Measurements from ENCODE around the gene ACTL7A. TPM values are rescaled to one million over a fixed set of nuclear protein-coding genes. Genes with fewer than 3 reads are reported as not detected.

Gene ACTL7A
- total RNA-seq, 5 donors from 2014 or later (not counting 1 experiment from before 2014, with no cell fraction given) = not detected

DNA sequence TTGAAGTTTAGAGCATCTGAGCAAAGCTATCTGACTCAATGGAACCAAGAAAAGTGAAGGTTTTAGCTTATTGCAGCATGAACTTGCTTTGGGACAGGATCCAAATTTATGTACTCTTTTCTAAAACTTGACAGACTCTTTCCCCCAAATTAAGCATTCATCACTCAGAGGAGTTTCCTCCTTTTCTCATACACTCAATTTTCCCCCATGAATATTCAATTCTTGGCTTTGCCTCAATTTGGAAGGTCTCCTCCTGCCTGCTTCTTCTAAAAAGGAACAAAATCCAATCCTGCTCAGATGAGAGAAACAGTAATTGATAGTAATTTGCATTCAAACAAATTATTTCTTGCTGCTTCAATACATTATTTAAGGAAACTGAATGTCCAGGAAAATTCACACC, 5.0 kb downstream of the ACTL7A start:
- no peak overlapping the region for H3K4me3 Mint-ChIP-seq
- H3K4me1 Mint-ChIP-seq = no peaks in the 10 kb centered on the region
- no peaks in the 10 kb centered on the region for H3K9me3 Mint-ChIP-seq
- Histone ChIP-seq H3K4me3 (ENCODE audit: control insufficient read depth in 1 of 2, extremely low read depth in 1 of 2, low read length in 1 of 2) (no peak overlapping the region), H3K9me3 (no peaks in the 10 kb centered on the region), H3K4me1 (ENCODE audit: control insufficient read depth in 1 of 2, extremely low read depth in 1 of 2, insufficient read depth in 2 of 2, low read length in 2 of 2) (no peaks in the 10 kb centered on the region), H3K27me3 (replicated peaks in 1 of 2; ENCODE audit: control insufficient read depth in 2 of 2, extremely low read depth in 1 of 2, insufficient read depth in 2 of 2, low read length in 1 of 2) (no peaks in the 10 kb centered on the region), H3K36me3 (ENCODE audit: control insufficient read depth in 2 of 2, extremely low read depth in 1 of 2, insufficient read depth in 1 of 2, low read length in 1 of 2) (peaks cover 4 to 14% of the 10 kb centered on the region in 2 donors), H3K27ac (ENCODE audit: low read length) (no peak overlapping the region)
- CTCF ChIA-PET = no interaction called here
- POLR2A ChIA-PET = no interaction called here
- H3K27me3 Mint-ChIP-seq = no peaks in the 10 kb centered on the region
- H3K36me3 Mint-ChIP-seq = peaks cover 44% of the 10 kb centered on the region
- H3K27ac Mint-ChIP-seq = no peak overlapping the region
- no peak for DNase-seq
- no peak for ATAC-seq (replicated peaks in 1 of 4)

DNA sequence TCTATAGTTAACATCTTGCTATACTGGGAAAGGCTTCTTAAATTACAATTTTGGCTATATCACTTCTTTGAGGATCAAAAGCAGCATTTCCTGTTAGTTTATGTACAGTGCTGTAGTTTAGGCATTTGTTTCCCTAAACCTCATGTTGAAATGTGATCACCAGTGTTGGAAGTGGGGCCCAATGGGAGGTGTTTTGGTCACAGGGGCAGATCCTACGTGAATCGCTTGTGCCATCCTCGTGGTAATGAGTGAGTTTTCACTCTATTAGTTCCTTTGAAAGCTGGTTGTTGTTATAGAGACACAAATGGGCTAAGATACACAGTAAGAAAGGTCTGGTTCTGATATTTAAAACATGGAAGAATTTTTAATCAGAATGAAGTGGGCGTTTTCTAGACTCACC, 5.8 kb downstream of the ACTL7A start:
- H3K4me1 ChIP-seq (ENCODE audit: control insufficient read depth in 1 of 2, extremely low read depth in 1 of 2, insufficient read depth in 2 of 2, low read length in 2 of 2) = no peaks in the 10 kb centered on the region
- Mint-ChIP-seq H3K9me3 (no peaks in the 10 kb centered on the region), H3K4me1 (no peaks in the 10 kb centered on the region), H3K36me3 (peaks cover 49% of the 10 kb centered on the region), H3K27me3 (no peaks in the 10 kb centered on the region), H3K27ac (no peak overlapping the region), H3K4me3 (no peak overlapping the region)
- H3K4me3 ChIP-seq (ENCODE audit: control insufficient read depth in 1 of 2, extremely low read depth in 1 of 2, low read length in 1 of 2) = no peak overlapping the region
- WGBS (ENCODE audit: insufficient coverage) = 96% methylated on average over 3 of the region's 4 CpGs
- H3K36me3 ChIP-seq (ENCODE audit: control insufficient read depth in 2 of 2, extremely low read depth in 1 of 2, insufficient read depth in 1 of 2, low read length in 1 of 2) = peaks cover 4 to 14% of the 10 kb centered on the region in 2 donors
- ATAC-seq (replicated peaks in 1 of 4) (no peak), DNase-seq (no peak)
- H3K9me3 ChIP-seq = no peaks in the 10 kb centered on the region
- POLR2A ChIA-PET = no interaction called here
- CTCF ChIA-PET = no interaction called here
- no peak overlapping the region for H3K27ac ChIP-seq (ENCODE audit: low read length)
- H3K27me3 ChIP-seq (replicated peaks in 1 of 2; ENCODE audit: control insufficient read depth in 2 of 2, extremely low read depth in 1 of 2, insufficient read depth in 2 of 2, low read length in 1 of 2) = no peaks in the 10 kb centered on the region

DNA sequence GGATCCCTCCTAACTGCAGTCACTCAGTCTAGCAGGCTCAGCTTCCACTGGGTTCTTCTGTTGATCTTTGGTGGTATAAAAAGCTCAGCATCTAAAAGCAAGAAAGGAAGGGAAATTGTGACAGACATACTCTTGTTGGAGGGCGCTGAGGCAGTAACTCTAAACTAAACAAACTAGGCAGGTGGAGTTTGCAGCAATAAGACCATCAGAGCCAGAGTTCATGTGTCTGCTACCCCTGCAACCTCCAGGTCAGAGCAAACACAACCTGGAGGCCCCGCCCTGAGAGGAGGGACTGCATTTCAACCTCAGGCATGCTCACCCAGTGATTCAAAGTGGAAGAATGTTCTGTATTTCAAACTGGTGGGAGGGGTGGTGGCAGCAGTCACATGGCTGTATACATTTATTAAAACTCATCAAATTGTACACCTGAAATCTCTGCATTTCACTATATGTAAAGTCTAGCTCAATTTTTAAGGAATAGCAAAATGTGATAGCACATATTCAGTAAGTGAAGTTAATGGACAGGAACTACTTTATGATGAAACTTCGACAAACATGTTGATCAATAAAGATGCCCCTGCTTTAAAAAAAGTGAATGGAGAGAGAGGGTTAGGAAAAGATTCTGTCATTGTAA, 7.1 kb downstream of the ACTL7A start:
- H3K27me3 ChIP-seq (replicated peaks in 1 of 2; ENCODE audit: control insufficient read depth in 2 of 2, extremely low read depth in 1 of 2, insufficient read depth in 2 of 2, low read length in 1 of 2) = no peaks in the 10 kb centered on the region
- CTCF ChIA-PET = no interaction called here
- H3K9me3 ChIP-seq = no peaks in the 10 kb centered on the region
- WGBS (ENCODE audit: insufficient coverage) = no CpG with 5 or more reads among the region's 3 CpGs
- no peak overlapping the region for H3K4me3 Mint-ChIP-seq
- no peaks in the 10 kb centered on the region for H3K27me3 Mint-ChIP-seq
- no peak overlapping the region for H3K4me3 ChIP-seq (ENCODE audit: control insufficient read depth in 1 of 2, extremely low read depth in 1 of 2, low read length in 1 of 2)
- no peaks in the 10 kb centered on the region for H3K9me3 Mint-ChIP-seq
- no peaks in the 10 kb centered on the region for H3K4me1 Mint-ChIP-seq
- peaks cover 61% of the 10 kb centered on the region for H3K36me3 Mint-ChIP-seq
- H3K27ac ChIP-seq (ENCODE audit: low read length) = no peak overlapping the region
- H3K27ac Mint-ChIP-seq = no peak overlapping the region
- DNase-seq (no peak), ATAC-seq (replicated peaks in 1 of 4) (no peak)
- POLR2A ChIA-PET = no interaction called here
- peaks cover 10 to 25% of the 10 kb centered on the region in 2 donors for H3K36me3 ChIP-seq (ENCODE audit: control insufficient read depth in 2 of 2, extremely low read depth in 1 of 2, insufficient read depth in 1 of 2, low read length in 1 of 2)
- H3K4me1 ChIP-seq (ENCODE audit: control insufficient read depth in 1 of 2, extremely low read depth in 1 of 2, insufficient read depth in 2 of 2, low read length in 2 of 2) = no peaks in the 10 kb centered on the region

DNA sequence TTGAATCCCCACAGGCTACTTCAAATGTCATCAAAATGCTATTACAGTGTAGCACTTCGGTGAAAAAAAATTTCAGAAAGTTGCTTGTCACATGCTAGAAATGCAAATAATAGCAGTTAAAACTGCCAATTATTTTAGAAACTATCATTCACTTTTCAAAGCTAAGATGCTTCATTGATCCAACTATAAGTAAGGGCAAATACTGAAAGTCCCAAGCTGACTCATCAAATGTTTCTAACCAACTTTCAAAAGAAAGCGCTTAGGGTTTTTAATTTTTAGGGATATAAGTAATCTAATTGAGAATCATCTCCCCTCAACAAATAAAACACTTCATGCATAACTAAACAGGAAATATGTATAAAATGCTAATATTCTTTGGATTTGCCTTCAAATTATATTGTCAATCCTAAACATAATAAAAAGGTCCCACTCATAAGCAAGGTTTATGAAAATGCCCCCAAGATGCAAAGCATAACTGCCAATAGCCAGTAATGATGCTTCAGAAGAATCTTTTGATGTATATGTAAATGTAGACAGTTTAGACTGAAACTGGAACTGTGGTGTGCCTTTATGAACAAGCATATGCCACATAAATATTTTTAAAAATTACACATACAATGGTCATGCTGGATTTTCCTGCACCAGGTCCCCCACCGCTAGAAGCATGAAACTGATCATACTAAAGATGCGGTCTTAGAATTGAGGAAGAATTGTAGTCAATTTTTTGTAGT, 12.2 kb downstream of the ACTL7A start:
- CTCF ChIA-PET = no interaction called here
- POLR2A ChIA-PET = interaction anchor here in 1 of 2 donors (0.9 kb wide), 1 partner anchor 137 kb away, joined by 3 read pairs; no protein-coding TSS in a partner anchor
- H3K36me3 ChIP-seq (ENCODE audit: control insufficient read depth in 2 of 2, extremely low read depth in 1 of 2, insufficient read depth in 1 of 2, low read length in 1 of 2) = peaks cover 10 to 66% of the 10 kb centered on the region in 2 donors

DNA sequence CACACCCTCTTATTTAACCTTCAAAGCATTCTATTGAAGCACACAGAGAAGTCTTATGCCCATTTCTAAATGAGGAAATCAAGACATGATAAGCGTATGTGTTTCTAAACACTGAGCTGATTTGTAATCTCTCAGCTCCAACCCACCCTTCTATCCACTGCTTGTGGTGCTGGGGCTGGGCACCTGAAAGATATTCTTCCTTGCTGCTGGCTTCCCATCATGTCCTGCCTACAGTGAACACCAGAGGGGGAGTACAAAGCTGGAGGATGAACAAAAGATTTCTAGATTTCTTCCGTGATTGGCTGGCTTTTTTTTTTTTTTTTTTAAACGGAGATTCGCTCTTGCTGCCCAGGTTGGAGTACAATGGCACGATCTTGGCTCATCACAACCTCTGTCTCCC, 14.4 kb downstream of the ACTL7A start:
- no peaks in the 10 kb centered on the region for H3K27me3 ChIP-seq (replicated peaks in 1 of 2; ENCODE audit: control insufficient read depth in 2 of 2, extremely low read depth in 1 of 2, insufficient read depth in 2 of 2, low read length in 1 of 2)
- Mint-ChIP-seq H3K27ac (no peak overlapping the region), H3K9me3 (no peaks in the 10 kb centered on the region), H3K36me3 (peaks cover 87% of the 10 kb centered on the region), H3K27me3 (no peaks in the 10 kb centered on the region), H3K4me1 (no peaks in the 10 kb centered on the region), H3K4me3 (no peak overlapping the region)
- POLR2A ChIA-PET = no interaction called here
- WGBS (ENCODE audit: insufficient coverage) = 100% methylated on average over 1 of the region's 5 CpGs
- peaks cover 5 to 80% of the 10 kb centered on the region in 2 donors for H3K36me3 ChIP-seq (ENCODE audit: control insufficient read depth in 2 of 2, extremely low read depth in 1 of 2, insufficient read depth in 1 of 2, low read length in 1 of 2)
- no peak overlapping the region for H3K4me3 ChIP-seq (ENCODE audit: control insufficient read depth in 1 of 2, extremely low read depth in 1 of 2, low read length in 1 of 2)
- H3K9me3 ChIP-seq = no peaks in the 10 kb centered on the region
- ATAC-seq (replicated peaks in 1 of 4) = no peak
- no peak for DNase-seq
- CTCF ChIA-PET = interaction anchor here (0.7 to 0.9 kb wide), 2 partner anchors 172 to 1004 kb away, joined by 3 to 4 read pairs; no protein-coding TSS in a partner anchor
- no peak overlapping the region for H3K27ac ChIP-seq (ENCODE audit: low read length)
- no peaks in the 10 kb centered on the region for H3K4me1 ChIP-seq (ENCODE audit: control insufficient read depth in 1 of 2, extremely low read depth in 1 of 2, insufficient read depth in 2 of 2, low read length in 2 of 2)

More for the DNA sequence above, 12.2 kb downstream of the ACTL7A start:
- WGBS (ENCODE audit: insufficient coverage) = no CpG with 5 or more reads among the region's 4 CpGs
- Histone ChIP-seq H3K4me1 (ENCODE audit: control insufficient read depth in 1 of 2, extremely low read depth in 1 of 2, insufficient read depth in 2 of 2, low read length in 2 of 2) (no peaks in the 10 kb centered on the region), H3K4me3 (ENCODE audit: control insufficient read depth in 1 of 2, extremely low read depth in 1 of 2, low read length in 1 of 2) (no peak overlapping the region), H3K9me3 (no peaks in the 10 kb centered on the region), H3K27ac (ENCODE audit: low read length) (no peak overlapping the region), H3K27me3 (replicated peaks in 1 of 2; ENCODE audit: control insufficient read depth in 2 of 2, extremely low read depth in 1 of 2, insufficient read depth in 2 of 2, low read length in 1 of 2) (no peaks in the 10 kb centered on the region)
- H3K27ac Mint-ChIP-seq = no peak overlapping the region
- no peaks in the 10 kb centered on the region for H3K4me1 Mint-ChIP-seq
- H3K9me3 Mint-ChIP-seq = no peaks in the 10 kb centered on the region
- peaks cover 84% of the 10 kb centered on the region for H3K36me3 Mint-ChIP-seq
- ATAC-seq (replicated peaks in 1 of 4) (no peak), DNase-seq (no peak)
- no peak overlapping the region for H3K4me3 Mint-ChIP-seq
- no peaks in the 10 kb centered on the region for H3K27me3 Mint-ChIP-seq

DNA sequence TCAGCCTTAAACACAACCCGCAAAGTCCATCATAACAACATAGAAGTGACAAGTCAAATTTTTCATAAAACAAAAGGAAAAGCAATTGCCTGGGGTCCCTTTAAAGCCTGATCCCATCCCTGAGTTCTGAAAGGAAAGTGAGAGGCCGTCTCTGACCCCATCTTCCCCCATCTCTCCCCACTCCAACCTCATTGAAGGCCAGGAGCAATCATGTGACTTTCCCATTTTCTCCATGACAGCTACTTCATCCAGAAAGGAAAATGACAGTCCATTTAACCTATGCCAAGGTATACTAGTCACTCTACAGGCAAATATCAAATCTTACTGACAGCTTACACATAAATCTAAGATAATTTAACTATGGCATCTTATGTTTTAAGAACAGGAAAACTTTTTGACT, 15.5 kb downstream of the ACTL7A start:
- H3K4me1 Mint-ChIP-seq = no peaks in the 10 kb centered on the region
- no peak for ATAC-seq (replicated peaks in 1 of 4)
- H3K36me3 ChIP-seq (ENCODE audit: control insufficient read depth in 2 of 2, extremely low read depth in 1 of 2, insufficient read depth in 1 of 2, low read length in 1 of 2) = peaks cover 5 to 83% of the 10 kb centered on the region in 2 donors
- H3K27ac ChIP-seq (ENCODE audit: low read length) = no peak overlapping the region
- no peak overlapping the region for H3K27ac Mint-ChIP-seq
- DNase-seq = no peak
- H3K27me3 Mint-ChIP-seq = no peaks in the 10 kb centered on the region
- WGBS (ENCODE audit: insufficient coverage) = 94% methylated on average over 2 of the region's 2 CpGs
- POLR2A ChIA-PET = no interaction called here
- no peaks in the 10 kb centered on the region for H3K9me3 Mint-ChIP-seq
- no peak overlapping the region for H3K4me3 Mint-ChIP-seq
- H3K4me3 ChIP-seq (ENCODE audit: control insufficient read depth in 1 of 2, extremely low read depth in 1 of 2, low read length in 1 of 2) = no peak overlapping the region
- CTCF ChIA-PET = no interaction called here
- no peaks in the 10 kb centered on the region for H3K27me3 ChIP-seq (replicated peaks in 1 of 2; ENCODE audit: control insufficient read depth in 2 of 2, extremely low read depth in 1 of 2, insufficient read depth in 2 of 2, low read length in 1 of 2)
- H3K36me3 Mint-ChIP-seq = peaks cover 77% of the 10 kb centered on the region
- no peaks in the 10 kb centered on the region for H3K9me3 ChIP-seq
- no peaks in the 10 kb centered on the region for H3K4me1 ChIP-seq (ENCODE audit: control insufficient read depth in 1 of 2, extremely low read depth in 1 of 2, insufficient read depth in 2 of 2, low read length in 2 of 2)
